ENCODE results near the gene HMX3.

The HMX3 gene

GRCh38 chr10:123135415-123136141 is at the start of gene HMX3:
TSS of gene HMX3 (plus strand) at chr10:123135970. CDS start at chr10:123136051, 81 bp downstream.
- Histone ChIP-seq H3K4me1 (ENCODE audit: insufficient read depth, low read length) (peaks cover 9% of the 10 kb centered on the region), H3K9me3 (ENCODE audit: control insufficient read depth, insufficient read depth, low read length) (no peaks in the 10 kb centered on the region), H3K36me3 (ENCODE audit: insufficient read depth, low read length) (no peaks in the 10 kb centered on the region), H3K9ac (ENCODE audit: low read depth, low read length) (peak within 1 kb of the TSS; percentile 37)

GRCh38 chr10:123086281-123086680 is 49.5 kb upstream of the HMX3 start:
- no peaks in the 10 kb centered on the region for H3K9me3 ChIP-seq (ENCODE audit: control insufficient read depth, insufficient read depth, low read length)
- H3K36me3 ChIP-seq (ENCODE audit: insufficient read depth, low read length) = no peaks in the 10 kb centered on the region
- H3K4me1 ChIP-seq (ENCODE audit: insufficient read depth, low read length) = no peaks in the 10 kb centered on the region
- no peak overlapping the region for H3K9ac ChIP-seq (ENCODE audit: low read depth, low read length)

GRCh38 chr10:123087348-123087747 is 48.4 kb upstream of the HMX3 start:
- H3K9ac ChIP-seq (ENCODE audit: low read depth, low read length) = no peak overlapping the region
- no peaks in the 10 kb centered on the region for H3K4me1 ChIP-seq (ENCODE audit: insufficient read depth, low read length)
- no peaks in the 10 kb centered on the region for H3K9me3 ChIP-seq (ENCODE audit: control insufficient read depth, insufficient read depth, low read length)
- no peaks in the 10 kb centered on the region for H3K36me3 ChIP-seq (ENCODE audit: insufficient read depth, low read length)

GRCh38 chr10:123087786-123088185 is 48.0 kb upstream of the HMX3 start:
- Histone ChIP-seq H3K9ac (ENCODE audit: low read depth, low read length) (no peak overlapping the region), H3K4me1 (ENCODE audit: insufficient read depth, low read length) (no peaks in the 10 kb centered on the region), H3K36me3 (ENCODE audit: insufficient read depth, low read length) (no peaks in the 10 kb centered on the region)

GRCh38 chr10:123092635-123093414 is 42.9 kb upstream of the HMX3 start:
- Histone ChIP-seq H3K4me1 (ENCODE audit: insufficient read depth, low read length) (no peaks in the 10 kb centered on the region), H3K9ac (ENCODE audit: low read depth, low read length) (no peak overlapping the region), H3K9me3 (ENCODE audit: control insufficient read depth, insufficient read depth, low read length) (no peaks in the 10 kb centered on the region), H3K36me3 (ENCODE audit: insufficient read depth, low read length) (no peaks in the 10 kb centered on the region)

More at GRCh38 chr10:123087786-123088185, 48.0 kb upstream of the HMX3 start:
- H3K9me3 ChIP-seq (ENCODE audit: control insufficient read depth, insufficient read depth, low read length) = no peaks in the 10 kb centered on the region

DNA sequence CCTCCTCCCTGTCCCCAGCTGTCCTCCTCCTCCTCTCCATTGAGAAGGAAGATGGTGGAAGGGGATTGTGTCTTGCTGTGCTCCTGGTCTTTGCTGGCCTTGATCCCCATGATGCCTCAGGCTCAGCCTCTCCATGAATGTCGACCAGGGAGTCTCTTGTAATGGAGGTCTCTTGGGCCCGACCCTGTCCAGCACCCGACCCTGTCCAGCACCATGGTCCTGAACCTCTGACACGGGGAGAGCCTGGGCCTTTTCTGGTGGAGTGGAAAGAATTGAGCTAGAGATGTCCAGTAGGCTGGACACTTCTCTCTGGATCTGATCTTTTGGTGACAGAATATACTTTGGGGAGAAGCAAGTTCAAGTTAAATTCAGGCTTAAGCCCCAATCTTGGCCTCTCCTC is 42.3 kb upstream of the HMX3 start:
- H3K4me1 ChIP-seq (ENCODE audit: insufficient read depth, low read length) = no peaks in the 10 kb centered on the region
- no peak overlapping the region for H3K9ac ChIP-seq (ENCODE audit: low read depth, low read length)

GRCh38 chr10:123096452-123096851 is 39.3 kb upstream of the HMX3 start:
- no peaks in the 10 kb centered on the region for H3K9me3 ChIP-seq (ENCODE audit: control insufficient read depth, insufficient read depth, low read length)
- H3K9ac ChIP-seq (ENCODE audit: low read depth, low read length) = no peak overlapping the region
- H3K36me3 ChIP-seq (ENCODE audit: insufficient read depth, low read length) = no peaks in the 10 kb centered on the region

More for the DNA sequence above, 42.3 kb upstream of the HMX3 start:
- Histone ChIP-seq H3K36me3 (ENCODE audit: insufficient read depth, low read length) (no peaks in the 10 kb centered on the region), H3K9me3 (ENCODE audit: control insufficient read depth, insufficient read depth, low read length) (no peaks in the 10 kb centered on the region)

GRCh38 chr10:123097039-123097438 is 38.7 kb upstream of the HMX3 start:
- H3K9ac ChIP-seq (ENCODE audit: low read depth, low read length) = no peak overlapping the region
- H3K4me1 ChIP-seq (ENCODE audit: insufficient read depth, low read length) = peaks cover 3% of the 10 kb centered on the region; the same call in 1 of the 2 replicates
- no peaks in the 10 kb centered on the region for H3K36me3 ChIP-seq (ENCODE audit: insufficient read depth, low read length)
- no peaks in the 10 kb centered on the region for H3K9me3 ChIP-seq (ENCODE audit: control insufficient read depth, insufficient read depth, low read length)

More at GRCh38 chr10:123096452-123096851, 39.3 kb upstream of the HMX3 start:
- H3K4me1 ChIP-seq (ENCODE audit: insufficient read depth, low read length) = no peaks in the 10 kb centered on the region

- Histone ChIP-seq H3K9me3 (ENCODE audit: control insufficient read depth, insufficient read depth, low read length) (no peaks in the 10 kb centered on the region), H3K36me3 (ENCODE audit: insufficient read depth, low read length) (no peaks in the 10 kb centered on the region)
Measured at GRCh38 chr10:123100030-123100762, 35.6 kb upstream of the HMX3 start.

GRCh38 chr10:123101872-123102271 is 33.9 kb upstream of the HMX3 start:
- Histone ChIP-seq H3K4me1 (ENCODE audit: insufficient read depth, low read length) (peaks cover 23% of the 10 kb centered on the region), H3K9me3 (ENCODE audit: control insufficient read depth, insufficient read depth, low read length) (no peaks in the 10 kb centered on the region), H3K36me3 (ENCODE audit: insufficient read depth, low read length) (no peaks in the 10 kb centered on the region), H3K9ac (ENCODE audit: low read depth, low read length) (no peak overlapping the region)

More at GRCh38 chr10:123100030-123100762, 35.6 kb upstream of the HMX3 start:
- H3K4me1 ChIP-seq (ENCODE audit: insufficient read depth, low read length) = peaks cover 23% of the 10 kb centered on the region
- H3K9ac ChIP-seq (ENCODE audit: low read depth, low read length) = no peak overlapping the region

DNA sequence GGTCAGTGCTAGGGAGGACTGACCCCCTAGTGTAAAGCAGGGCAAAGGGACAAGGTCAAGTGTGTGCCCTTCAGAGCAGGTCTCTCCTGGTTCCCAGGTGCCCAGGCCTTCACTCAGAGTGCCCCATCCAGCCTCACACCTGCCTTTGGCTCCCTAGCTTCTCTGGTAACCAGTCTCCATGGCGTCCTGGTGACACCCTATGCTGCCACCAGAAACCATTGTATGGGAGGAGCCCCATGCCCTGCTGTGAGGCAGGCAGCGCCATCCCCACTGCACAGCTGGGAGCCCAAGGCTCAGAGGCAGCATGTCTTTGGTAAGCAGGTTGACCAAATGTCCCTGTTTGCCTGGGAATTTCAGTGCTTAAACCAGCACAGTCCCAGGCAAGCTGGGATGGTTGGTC is 33.1 kb upstream of the HMX3 start:
- H3K36me3 ChIP-seq (ENCODE audit: insufficient read depth, low read length) = no peaks in the 10 kb centered on the region
- H3K9ac ChIP-seq (ENCODE audit: low read depth, low read length) = no peak overlapping the region
- peaks cover 23% of the 10 kb centered on the region for H3K4me1 ChIP-seq (ENCODE audit: insufficient read depth, low read length)
- H3K9me3 ChIP-seq (ENCODE audit: control insufficient read depth, insufficient read depth, low read length) = no peaks in the 10 kb centered on the region

DNA sequence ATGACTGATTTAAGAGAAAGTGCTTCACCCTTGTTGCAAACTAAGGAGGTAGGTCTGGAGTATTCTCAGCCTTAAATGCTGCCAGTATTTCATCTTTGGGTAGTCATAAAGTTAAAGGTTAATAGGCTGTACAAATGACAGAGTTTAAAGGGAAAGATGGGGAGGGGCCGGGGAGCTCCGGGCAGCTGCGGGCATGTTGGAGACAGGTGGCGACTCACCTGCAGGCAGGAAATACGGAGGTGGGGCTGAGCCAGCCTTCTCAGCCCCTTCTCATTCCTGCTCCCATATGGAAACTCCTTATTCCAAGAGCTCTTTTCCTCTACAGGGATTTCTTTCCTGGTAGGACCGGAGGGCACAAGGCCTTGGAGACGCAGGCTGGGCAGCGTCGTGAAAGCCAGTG is 31.8 kb upstream of the HMX3 start:
- Histone ChIP-seq H3K36me3 (ENCODE audit: insufficient read depth, low read length) (no peaks in the 10 kb centered on the region), H3K9ac (ENCODE audit: low read depth, low read length) (no peak overlapping the region; the same call in 1 of the 2 replicates)

DNA sequence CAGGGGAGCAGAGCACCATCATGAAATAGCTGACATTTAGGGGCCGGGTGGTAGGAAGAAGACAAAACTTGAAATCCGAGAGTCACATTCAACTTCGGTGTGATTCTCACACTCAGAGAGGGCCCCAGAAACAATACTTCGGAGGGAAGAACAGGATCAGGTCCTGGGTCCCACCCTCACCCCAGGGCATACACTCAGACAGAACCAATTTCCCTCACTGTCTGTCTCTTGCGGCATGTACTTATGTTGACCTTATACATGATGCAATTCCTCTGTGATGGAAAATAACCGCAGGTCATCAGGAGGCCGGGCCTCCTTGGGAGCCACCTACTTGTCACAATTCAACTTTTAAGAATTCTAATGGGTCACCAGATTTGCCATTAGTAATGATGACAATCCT is 26.3 kb upstream of the HMX3 start:
- Histone ChIP-seq H3K4me1 (ENCODE audit: insufficient read depth, low read length) (no peaks in the 10 kb centered on the region), H3K9me3 (ENCODE audit: control insufficient read depth, insufficient read depth, low read length) (no peaks in the 10 kb centered on the region), H3K36me3 (ENCODE audit: insufficient read depth, low read length) (no peaks in the 10 kb centered on the region), H3K9ac (ENCODE audit: low read depth, low read length) (no peak overlapping the region)

More for the DNA sequence above, 31.8 kb upstream of the HMX3 start:
- Histone ChIP-seq H3K4me1 (ENCODE audit: insufficient read depth, low read length) (peaks cover 23% of the 10 kb centered on the region), H3K9me3 (ENCODE audit: control insufficient read depth, insufficient read depth, low read length) (no peaks in the 10 kb centered on the region)

DNA sequence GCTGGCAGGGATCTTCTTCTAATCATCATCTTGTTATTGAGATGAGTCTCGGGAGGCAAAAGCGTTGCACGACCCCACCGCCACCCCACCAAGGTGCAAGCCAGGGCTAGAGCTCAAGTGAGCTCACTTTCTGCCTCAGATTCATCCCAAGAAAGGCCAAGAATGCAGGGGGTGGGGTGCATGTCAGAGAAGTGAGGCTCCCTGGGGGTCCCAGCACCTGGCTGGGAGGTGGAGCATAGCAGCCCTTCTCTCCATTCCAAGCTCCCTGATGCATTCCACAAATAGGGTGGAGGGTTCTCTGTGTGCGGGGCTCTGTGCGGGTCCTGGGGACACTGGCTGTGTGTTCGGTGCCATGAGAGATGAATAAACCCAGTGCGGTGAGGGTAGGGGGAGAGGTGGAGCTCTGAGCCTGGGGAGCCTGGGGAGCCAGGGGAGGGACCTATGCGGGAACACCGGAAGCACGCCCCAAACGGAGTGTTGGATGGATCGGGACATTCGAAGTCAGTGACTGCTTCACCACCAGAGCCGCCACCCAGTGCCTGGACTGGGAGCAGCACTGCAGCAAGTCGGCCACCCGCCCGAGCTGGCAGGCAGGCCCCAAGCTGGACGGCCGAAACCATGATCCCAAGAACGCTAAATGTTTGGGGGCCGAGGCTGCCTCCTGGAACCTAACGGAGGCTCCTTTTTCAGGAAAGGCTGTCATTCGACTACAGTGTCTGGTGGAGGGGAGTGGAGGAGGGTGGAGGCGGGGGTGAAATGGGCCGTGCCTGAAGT is 17.9 kb upstream of the HMX3 start:
- peak overlapping the region; percentile 39; the same call in 1 of the 2 replicates for H3K9ac ChIP-seq (ENCODE audit: low read depth, low read length)
- peaks cover 8% of the 10 kb centered on the region; the same call in 1 of the 2 replicates for H3K4me1 ChIP-seq (ENCODE audit: insufficient read depth, low read length)
- no peaks in the 10 kb centered on the region for H3K9me3 ChIP-seq (ENCODE audit: control insufficient read depth, insufficient read depth, low read length)
- no peaks in the 10 kb centered on the region for H3K36me3 ChIP-seq (ENCODE audit: insufficient read depth, low read length)
